ENCODE measurements around the gene CRYM. TPM values are rescaled to one million over a fixed set of nuclear protein-coding genes. Genes with fewer than 3 reads are reported as not detected.

The CRYM gene
- total and polyA plus RNA-seq, 10 of the 15 experiments (the other 5 are each of a cell fraction or from before 2014, with no cell fraction given), result 0.30 to 6.1 (median 3.9) TPM

DNA sequence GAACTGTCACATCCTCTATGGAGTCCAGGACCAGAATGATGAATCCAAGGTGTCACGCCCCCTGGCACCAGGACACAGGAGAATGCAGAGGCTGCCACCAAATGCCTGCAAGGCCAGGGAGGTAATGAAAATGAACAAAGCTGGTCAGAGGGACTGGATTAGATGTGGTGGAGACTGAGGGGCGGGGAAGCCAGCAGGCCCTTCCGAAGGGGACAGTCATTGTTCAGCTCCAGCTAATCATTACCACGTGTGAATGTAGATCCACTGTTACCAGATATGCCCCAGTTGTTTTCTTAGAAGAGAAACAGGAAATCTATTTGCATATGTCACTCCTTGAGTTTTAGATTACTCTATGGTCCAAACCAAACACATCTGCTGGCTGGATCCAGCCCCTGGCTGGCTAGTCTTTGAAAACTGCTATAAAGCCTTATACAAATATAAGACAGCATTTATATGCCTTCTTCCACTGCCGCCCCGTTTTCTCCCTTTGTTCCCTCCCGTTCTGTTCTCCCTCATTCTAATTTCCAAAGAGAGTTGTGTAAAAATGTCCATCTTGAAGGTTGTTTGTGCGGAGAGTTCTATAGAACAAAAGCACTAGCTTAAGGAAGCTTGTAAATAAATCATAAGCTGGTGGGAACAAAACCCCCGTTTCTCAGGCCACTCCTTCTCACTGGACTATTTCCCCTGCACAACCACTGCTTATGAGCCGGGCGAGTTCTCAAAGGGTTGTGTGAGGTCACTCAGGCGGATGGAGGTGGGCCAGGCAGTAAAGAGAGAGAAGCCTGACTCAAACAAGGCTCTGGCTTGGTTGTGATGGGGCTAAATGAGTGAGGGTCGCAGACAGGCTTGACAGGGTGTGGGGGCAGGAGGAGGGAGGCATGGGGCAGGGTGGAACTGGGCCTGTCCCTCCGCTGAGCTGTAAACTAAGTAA is 14.2 kb downstream of the CRYM start:
- no peaks in the 10 kb centered on the region for H3K27me3 ChIP-seq (replicated peaks in 1 of 2; ENCODE audit: control insufficient read depth in 2 of 2, insufficient read depth in 2 of 2, low read length in 1 of 2)
- H3K27ac ChIP-seq (ENCODE audit: control insufficient read depth, insufficient read depth), result no peak overlapping the region
- RAD21 ChIA-PET (ENCODE audit: unreplicated experiment), result interaction anchor here (0.7 to 1.7 kb wide), 4 partner anchors 9 to 39 kb away, joined by 3 to 5 read pairs (median 4); no protein-coding TSS in a partner anchor
- CTCF ChIA-PET, result interaction anchor here (0.7 to 4.4 kb wide), 8 partner anchors 10 to 107 kb away, joined by 3 to 20 read pairs (median 4); partner anchors contain the start of gene CRYM
- H3K79me2 ChIP-seq (ENCODE audit: control insufficient read depth, insufficient read depth, low read length), result no peaks in the 10 kb centered on the region
- no TSS peak for BruUV-seq (replicated peaks)
- in situ Hi-C loops (cut with MboI), result no loop called here
- peak; percentile 94 for ATAC-seq
- H4K20me1 ChIP-seq (ENCODE audit: control insufficient read depth, insufficient read depth), result no peaks in the 10 kb centered on the region
- FAIRE-seq, result peak; percentile 68
- POLR2A ChIA-PET, result interaction anchor here (1.1 to 1.2 kb wide), 2 partner anchors 11 to 13 kb away, joined by 3 to 4 read pairs; no protein-coding TSS in a partner anchor
- H3K9me3 ChIP-seq (replicated peaks; ENCODE audit: control insufficient read depth, insufficient read depth, low read length), result no peaks in the 10 kb centered on the region
- no peaks in the 10 kb centered on the region for H3K36me3 ChIP-seq (ENCODE audit: control insufficient read depth in 2 of 2, insufficient read depth in 2 of 2, low read length in 1 of 2)
- DNase-seq (ENCODE audit: low read depth, low spot score), result peak; percentile 48
- SMC1A ChIA-PET (ENCODE audit: uncharacterized antibody, unreplicated experiment), result interaction anchor here (1.0 to 4.4 kb wide), 2 partner anchors 9 to 11 kb away, joined by 4 to 49 read pairs; partner anchors contain the start of gene CRYM
- intact Hi-C loops (cut with micrococcal nuclease; ENCODE audit: unreplicated experiment), result no loop called here
- H3K4me1 ChIP-seq (ENCODE audit: control insufficient read depth, insufficient read depth, low read length), result peaks cover 13% of the 10 kb centered on the region
- no peak overlapping the region for H3K4me3 ChIP-seq
- WGBS (ENCODE audit: insufficient coverage, insufficient replicate concordance, low lambda C conversion rate, missing lambda C conversion rate), result 48% methylated on average over 14 of the region's 14 CpGs
- H3K9ac ChIP-seq (ENCODE audit: control insufficient read depth, insufficient read depth, low read length), result no peak overlapping the region
- H2AFZ ChIP-seq (ENCODE audit: control insufficient read depth, low read depth, low read length), result no peak overlapping the region
- peak overlapping the region; percentile 76 for H3K4me2 ChIP-seq (ENCODE audit: control insufficient read depth, insufficient read depth)
- TF ChIP-seq RAD21 (IDR thresholded peaks at IDR 0.05; ENCODE audit: insufficient read depth, low read depth, low read length) (no peak), DPF2 (IDR thresholded peaks at IDR 0.05) (0 out of 2 replicates have a peak, but pooled peaks have one; percentile 23), NFIC (IDR thresholded peaks at IDR 0.05; ENCODE audit: low read depth, low read length) (no peak), GABPA (IDR thresholded peaks at IDR 0.05; ENCODE audit: low read depth) (no peak), CBFB (IDR thresholded peaks at IDR 0.05; ENCODE audit: low read depth) (no peak), SPI1 (IDR thresholded peaks at IDR 0.05; ENCODE audit: borderline replicate concordance, insufficient read depth, low read depth, low read length) (no peak), MTA2 (IDR thresholded peaks at IDR 0.05; ENCODE audit: low read depth) (peak; percentile 23; the same call in 1 of the 2 replicates), BACH1 (IDR thresholded peaks at IDR 0.05; ENCODE audit: borderline replicate concordance) (no peak), SREBF2 (IDR thresholded peaks at IDR 0.05; ENCODE audit: low read length) (no peak), CBX3 (IDR thresholded peaks at IDR 0.05; ENCODE audit: borderline replicate concordance, low read depth) (no peak), IKZF2 (IDR thresholded peaks at IDR 0.05) (peak in 1 of 2 experiments; percentile 32; a peak in 2 of 4 replicates), SIN3A (IDR thresholded peaks at IDR 0.05; ENCODE audit: low read depth, low read length) (no peak), NFYA (IDR thresholded peaks at IDR 0.05; ENCODE audit: borderline replicate concordance, low read depth, low read length) (no peak), BCL11A (IDR thresholded peaks at IDR 0.05; ENCODE audit: low read depth, low read length) (no peak), POLR2AphosphoS5 (IDR thresholded peaks at IDR 0.05; ENCODE audit: low read length) (no peak), CREB1 (IDR thresholded peaks at IDR 0.05; ENCODE audit: low read depth) (no peak), IKZF1 (conservative IDR thresholded peaks at IDR 0.05) (peak; percentile 35; the same call in 1 of the 2 replicates), FOS (IDR thresholded peaks at IDR 0.05; ENCODE audit: borderline replicate concordance, extremely low read depth, insufficient read length) (no peak), PAX8 (IDR thresholded peaks at IDR 0.05) (no peak)
- TF ChIP-seq, protein P1, sequence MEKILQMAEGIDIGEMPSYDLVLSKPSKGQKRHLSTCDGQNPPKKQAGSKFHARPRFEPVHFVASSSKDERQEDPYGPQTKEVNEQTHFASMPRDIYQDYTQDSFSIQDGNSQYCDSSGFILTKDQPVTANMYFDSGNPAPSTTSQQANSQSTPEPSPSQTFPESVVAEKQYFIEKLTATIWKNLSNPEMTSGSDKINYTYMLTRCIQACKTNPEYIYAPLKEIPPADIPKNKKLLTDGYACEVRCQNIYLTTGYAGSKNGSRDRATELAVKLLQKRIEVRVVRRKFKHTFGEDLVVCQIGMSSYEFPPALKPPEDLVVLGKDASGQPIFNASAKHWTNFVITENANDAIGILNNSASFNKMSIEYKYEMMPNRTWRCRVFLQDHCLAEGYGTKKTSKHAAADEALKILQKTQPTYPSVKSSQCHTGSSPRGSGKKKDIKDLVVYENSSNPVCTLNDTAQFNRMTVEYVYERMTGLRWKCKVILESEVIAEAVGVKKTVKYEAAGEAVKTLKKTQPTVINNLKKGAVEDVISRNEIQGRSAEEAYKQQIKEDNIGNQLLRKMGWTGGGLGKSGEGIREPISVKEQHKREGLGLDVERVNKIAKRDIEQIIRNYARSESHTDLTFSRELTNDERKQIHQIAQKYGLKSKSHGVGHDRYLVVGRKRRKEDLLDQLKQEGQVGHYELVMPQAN (conservative IDR thresholded peaks at IDR 0.05), result no peak
